GM21737 (cell line): ENCODE results near the gene F7.

Experiments
- ATAC-seq: cut with Tn5 transposase; IDR thresholded peaks from one replicate; pipeline ENCODE4 v1.9.1; 2021; ENCODE audit warnings: mild to moderate bottlenecking, moderate library complexity; ENCODE audit not compliant: unreplicated experiment

F7 gene

DNA sequence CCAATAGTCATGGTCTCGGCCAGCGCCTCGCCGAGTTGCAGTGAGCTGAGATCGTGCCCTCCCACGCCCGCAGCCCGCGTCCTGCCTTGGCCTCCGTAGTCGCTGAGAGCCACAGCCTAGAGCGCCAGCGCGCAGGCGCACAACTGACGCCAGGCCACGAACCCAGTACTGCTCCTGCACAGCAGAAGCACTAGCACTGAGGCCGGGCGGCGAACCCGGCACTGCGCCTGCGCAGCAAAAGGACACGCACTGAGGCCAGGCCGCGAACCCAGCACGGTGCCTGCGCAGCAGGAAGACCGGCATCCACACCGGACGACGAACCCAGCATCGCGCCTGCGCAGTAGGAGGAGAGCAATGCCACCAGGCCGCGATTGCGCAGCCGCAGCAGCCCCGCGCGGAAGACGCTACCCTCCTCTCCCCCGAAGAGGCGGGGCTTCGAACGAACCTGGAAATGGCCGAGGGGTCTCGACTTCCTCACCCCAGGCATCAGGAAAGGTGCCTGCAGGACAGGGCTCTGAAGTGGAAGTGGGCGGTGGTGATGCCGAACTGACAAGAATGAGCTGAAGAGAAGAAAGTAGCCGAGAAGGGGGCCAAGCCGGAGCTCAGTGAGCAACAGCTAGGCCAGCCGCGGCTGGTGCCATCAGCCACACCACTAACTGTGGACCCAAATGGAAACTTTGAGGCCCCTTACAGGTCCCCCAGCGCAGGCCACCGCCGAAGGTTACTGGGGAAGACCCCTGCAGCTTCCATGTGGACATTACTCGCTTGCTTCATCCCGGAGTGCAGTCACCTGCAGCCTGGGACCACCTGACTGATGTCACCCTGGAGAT lies 24.5 kb downstream of the F7 start:
- no peak for ATAC-seq

DNA sequence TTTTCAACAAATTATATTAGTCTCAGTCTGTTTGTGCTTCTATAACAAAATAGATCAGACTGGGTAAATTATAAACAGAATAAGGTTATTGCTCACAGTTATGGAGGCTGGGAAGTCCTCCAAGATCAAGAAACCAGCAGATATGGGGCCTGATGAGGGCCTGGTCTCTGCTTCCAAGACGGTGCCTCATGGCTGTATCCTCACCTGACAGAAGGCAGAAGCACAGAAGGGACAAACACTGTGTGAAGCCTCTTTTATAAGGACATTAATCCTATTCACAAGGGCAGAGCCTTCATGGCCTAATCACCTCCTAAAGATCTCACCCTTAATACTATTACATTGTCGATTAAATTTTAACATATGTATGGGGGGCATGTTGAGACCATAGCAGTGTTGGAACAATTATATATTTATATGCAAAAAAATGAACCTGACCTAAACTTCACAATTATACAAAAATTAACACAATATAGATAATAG lies 29.7 kb downstream of the F7 start:
- ATAC-seq, result no peak

DNA sequence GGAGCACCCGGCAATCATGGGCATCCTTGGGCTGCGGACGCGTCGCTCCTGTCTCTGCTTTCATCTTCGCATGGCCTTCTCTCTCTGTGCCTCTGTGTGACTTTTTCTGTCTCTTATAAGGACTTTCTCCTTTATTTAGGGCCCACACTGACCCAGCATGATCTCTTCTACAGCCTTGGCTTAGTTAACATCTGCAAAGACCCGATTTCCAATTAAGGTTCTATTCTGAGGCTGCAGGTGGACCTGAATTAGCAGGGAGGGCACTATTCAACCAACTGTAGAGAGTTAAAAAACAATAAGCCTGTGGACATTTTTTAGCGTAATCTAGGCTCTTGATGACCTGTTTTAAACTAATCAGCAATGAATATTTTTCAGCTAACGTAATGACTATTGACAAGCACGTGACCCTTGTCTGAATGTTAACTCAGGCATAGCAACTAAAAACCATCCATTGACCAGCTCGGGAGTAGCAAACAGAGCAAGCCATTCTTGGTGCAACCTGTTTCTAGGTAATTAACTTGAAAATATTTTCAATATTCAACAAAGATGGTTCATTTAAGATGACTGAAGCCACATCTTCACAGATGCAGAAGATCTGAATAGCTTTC lies 32.2 kb downstream of the F7 start:
- ATAC-seq, result no peak

DNA sequence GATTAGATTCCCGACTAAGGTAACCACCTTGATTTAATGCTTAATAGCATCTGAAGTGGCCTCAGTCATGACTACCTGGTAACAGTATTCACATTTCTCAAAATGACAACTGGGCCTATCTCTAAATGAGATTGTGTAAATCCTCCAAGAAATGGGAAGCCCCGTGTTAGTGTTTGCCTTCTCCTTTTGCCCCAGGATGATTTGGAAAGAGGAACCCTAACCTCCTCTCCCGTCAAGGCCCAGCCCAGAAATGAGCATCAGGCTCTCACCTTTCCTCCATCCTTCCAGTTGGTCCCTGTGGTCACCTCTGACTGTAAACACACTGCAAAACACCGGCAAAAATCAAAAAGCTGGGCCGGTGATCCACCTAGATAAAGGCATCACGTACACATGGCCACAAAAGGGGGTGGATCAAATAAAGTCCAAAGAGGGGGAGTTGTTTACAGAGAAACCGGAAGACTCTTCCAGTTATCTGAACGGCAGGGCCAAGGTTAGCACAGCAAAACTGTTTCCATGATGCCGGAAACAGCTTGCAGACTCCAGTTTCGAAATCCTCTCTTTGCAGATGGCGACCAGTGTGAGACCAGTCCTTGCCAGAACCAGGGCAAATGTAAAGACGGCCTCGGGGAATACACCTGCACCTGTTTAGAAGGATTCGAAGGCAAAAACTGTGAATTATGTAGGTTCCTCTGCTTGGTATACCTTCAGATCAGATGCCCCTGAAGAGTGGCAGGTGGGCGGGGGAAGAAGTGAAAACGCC lies 33.4 kb downstream of the F7 start:
- no peak for ATAC-seq

DNA sequence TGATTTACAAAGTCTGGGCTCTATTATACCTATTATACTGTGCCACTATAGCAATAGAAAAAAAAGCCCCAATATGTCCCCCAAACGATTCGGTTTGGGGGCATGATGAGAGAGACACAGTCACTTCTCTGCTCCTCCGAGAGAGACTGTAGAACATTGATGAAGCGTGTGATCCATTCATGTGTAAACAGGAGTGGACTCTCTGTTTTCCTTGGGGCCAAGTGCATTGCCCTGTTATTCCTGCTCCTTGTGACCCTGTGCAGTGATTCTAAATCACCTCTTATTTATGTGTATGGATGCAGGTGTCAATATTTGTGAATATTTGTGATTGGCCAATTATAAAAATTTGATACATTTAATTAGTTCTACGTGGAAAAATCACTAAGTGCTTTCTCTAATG lies 34.0 kb downstream of the F7 start:
- no peak for ATAC-seq

DNA sequence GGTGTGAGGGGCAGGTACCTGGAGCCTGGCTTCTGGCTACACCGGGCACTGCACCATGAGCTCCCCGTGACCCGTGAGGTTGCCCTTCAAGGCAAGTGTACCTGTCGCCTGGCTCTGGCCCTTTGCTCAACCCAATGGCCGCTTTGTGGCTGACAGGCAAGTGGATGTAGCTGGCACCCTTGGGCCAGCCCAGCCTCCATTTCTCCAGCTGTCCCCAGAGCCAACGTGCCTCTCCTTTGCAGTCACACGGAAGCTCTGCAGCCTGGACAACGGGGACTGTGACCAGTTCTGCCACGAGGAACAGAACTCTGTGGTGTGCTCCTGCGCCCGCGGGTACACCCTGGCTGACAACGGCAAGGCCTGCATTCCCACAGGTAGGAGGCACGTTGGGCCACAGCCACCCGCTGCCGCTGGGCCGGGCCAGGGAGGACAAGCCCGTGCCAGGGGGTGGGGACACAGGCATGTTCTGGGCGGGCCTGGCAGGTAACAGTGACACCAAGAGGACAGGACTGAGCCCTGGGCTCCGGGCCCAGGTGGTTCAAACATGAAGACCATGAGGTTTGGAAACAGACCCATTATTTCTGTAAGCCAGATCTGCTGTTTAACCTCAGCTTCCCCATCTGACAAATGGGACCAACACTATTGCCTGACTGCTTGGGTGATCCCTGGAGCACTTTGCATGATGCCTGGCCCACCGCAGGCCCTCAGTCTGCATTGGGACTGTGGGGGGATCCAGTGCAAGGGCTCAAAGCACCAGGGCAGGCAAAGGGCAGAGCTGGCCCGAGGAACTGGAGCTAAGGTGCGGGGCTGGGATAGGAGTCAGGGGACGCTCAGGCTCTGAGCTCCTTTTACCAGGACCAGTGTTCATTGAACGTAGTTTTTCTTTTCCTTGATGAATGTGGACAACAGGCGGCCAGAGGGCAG lies 35.3 kb downstream of the F7 start:
- no peak for ATAC-seq

DNA sequence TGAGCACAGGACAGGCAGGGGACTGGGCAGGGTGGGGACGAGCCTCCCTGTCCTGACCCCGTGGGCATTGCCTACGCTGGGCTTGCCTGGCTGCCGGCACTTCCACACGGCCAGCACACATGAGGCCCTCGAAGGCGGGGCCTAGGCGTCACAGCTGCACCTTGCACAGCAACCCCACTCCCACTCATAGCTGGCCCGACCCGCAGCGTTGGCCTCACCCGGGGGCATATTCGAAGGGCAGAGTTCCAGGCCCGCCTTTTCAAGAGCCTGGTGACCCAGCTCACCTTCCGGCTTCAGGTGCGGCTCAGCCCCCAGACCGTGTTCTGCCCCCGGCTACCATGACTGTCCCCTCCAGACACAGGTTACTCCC lies 36.0 kb downstream of the F7 start:
- ATAC-seq, result no peak

DNA sequence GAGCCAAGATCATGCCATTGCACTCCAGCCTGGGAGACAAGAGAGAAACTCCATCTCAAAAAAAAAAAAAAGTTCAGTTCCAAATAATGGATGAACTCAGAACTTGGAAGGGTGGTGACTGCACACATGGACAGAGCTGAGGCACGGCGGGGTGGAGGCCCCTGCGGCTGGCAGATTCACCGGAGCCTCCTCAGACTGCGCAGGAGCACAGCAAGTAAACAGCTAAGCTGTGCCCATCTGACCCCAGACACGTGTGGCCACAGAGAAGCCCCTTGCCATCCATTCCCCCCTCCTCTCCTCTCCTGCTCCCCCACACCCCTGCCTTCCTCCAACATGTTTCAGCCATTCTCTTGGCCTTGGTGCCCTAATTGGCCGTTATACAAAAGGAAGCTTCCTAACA lies 37.3 kb downstream of the F7 start:
- no peak for ATAC-seq

DNA sequence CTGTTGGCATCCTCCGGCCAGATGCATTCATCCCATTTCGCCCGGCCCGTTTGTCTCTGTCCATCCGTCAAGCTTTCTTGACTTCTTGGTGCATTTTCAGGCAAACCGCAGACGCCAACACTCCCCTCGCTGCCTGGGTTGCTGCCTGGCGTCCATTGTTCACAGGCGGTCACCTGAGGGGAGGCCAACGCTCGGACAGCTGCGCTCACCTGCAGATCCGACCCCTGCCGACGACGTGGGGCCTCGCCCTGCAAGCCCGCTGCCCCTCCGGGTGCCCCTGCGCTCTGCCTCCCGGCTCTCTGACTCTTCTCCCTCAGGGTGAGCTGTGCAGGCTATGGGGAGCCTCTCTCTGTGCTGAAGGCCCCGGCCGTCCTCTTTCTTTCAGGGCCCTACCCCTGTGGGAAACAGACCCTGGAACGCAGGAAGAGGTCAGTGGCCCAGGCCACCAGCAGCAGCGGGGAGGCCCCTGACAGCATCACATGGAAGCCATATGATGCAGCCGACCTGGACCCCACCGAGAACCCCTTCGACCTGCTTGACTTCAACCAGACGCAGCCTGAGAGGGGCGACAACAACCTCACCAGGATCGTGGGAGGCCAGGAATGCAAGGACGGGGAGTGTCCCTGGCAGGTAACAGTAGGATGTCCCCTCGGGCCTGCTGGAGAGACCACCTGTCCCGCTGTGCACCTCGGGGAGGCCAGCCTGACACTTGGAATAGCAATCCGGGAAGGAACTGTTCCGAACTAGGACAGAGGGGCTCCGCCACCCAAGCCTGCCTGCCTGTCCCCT lies 38.1 kb downstream of the F7 start:
- no peak for ATAC-seq

DNA sequence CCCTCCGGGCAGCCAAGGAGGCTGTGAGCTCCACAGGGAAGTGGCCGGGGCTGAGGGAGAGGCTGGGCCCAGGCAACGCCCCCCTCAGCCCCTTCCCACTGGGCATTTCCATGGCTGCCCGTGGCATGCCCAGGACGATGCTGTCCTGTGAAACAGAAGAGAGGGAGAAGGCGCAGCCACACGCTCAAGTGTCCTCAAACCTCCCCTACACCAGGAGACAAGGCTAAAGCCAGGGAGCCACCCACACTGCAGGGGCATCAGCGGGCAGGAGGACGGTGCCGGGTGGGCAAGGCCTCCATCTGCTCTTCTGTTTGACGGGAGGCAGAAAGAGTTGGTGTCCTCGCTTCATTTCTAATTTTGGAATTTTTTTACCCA lies 38.7 kb downstream of the F7 start:
- no peak for ATAC-seq

DNA sequence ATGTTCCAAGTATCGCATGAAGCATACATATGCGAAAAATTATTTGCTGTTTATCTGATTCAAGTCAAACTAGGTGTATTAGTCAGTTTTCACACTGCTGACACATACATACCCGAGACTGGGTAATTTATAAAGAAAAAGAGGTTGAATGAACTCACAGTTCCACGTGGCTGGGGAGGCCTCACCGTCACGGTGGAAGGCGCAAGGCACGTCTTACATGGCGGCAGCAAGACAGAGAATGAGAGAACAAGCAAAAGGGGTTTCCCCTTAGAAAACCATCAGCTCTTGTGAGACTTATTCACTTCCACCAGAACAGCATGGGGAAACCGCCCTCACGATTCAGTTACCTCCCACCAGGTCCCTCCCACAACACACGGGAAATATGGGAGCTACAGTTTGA lies 39.9 kb downstream of the F7 start:
- no peak for ATAC-seq

DNA sequence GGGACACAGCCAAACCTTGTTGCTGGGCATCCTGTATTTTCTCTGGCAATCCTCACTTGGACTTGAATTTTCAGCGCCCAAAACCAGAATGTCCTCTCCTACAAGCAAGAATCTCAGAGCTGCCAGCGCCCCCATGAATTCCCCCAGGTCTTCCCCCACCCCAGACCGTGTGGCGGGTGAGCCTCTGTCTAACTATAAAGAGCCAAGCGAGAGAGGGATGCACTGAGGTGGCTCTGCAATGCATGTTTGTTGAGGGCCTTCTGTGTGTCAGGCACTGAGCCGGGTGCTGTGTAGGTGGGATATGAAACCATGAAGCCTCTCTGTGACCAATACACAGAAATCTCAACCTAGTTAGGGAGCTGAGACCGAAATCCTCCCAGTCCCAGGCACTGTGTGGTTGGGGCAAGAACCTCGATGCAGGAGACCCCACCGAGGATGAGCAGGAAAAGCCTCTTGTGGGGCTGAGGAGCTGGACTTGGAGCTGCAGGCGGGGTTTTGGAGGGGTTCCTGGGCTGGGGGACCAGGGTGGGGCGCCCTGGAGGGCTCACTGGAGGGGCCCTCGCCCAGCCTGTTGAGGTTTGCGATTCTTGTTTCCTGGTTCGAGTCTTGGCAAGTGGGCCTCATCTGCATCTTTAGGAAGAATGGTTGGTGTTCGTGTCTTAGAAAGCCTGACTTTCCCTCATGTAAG lies 40.5 kb downstream of the F7 start:
- ATAC-seq, result no peak

DNA sequence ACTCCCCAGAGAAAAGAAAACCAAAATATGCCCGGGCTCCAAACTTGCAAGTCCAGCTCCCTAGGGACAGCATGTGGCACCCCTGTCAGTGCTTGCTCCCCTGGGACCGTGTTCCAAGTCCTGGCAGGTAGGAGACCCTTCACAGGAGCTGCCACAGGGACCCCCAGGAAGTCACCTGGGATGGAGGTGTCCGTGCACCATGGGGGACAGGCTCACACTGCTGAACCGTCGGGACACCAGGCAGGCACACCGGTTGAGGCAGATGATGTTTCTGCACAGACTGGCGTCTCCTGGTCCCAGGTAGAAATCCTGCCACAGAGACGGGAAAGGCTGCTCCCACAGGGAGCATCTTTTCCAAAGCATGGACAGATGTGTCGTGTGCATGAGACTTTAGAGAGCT lies 41.2 kb downstream of the F7 start:
- no peak for ATAC-seq

DNA sequence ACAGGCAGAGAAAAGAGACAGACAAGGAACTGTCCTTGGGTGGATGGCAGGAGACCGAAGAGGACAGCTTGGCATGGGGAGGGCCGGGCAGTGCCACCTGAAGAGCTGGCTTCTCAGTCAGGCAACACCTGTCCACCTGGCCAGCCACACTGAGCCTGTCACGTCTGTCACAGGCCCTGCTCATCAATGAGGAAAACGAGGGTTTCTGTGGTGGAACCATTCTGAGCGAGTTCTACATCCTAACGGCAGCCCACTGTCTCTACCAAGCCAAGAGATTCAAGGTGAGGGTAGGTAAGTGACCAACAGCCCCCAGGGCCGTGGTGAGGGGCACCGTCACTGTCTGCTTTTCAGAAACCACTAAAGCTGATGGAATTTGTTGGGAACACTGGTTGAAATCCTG lies 41.6 kb downstream of the F7 start:
- no peak for ATAC-seq

DNA sequence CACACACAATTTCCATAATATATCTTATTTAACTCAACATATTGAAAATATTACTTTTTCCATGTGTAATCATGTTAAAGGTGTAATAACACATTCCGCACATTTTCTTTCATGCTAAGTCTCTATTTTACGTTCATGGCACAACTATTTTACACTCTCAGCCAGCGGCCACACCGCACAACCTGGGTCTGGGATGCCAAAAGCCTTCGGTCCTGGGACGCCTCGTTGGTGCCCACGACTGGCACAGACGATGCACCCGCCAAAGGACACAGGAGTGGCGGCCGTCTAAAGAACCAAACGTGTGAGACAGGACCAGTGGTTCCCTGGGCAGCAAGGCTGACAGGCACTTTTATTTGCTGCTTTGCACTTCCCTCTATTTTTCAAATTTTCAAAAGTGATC lies 42.8 kb downstream of the F7 start:
- ATAC-seq, result no peak

DNA sequence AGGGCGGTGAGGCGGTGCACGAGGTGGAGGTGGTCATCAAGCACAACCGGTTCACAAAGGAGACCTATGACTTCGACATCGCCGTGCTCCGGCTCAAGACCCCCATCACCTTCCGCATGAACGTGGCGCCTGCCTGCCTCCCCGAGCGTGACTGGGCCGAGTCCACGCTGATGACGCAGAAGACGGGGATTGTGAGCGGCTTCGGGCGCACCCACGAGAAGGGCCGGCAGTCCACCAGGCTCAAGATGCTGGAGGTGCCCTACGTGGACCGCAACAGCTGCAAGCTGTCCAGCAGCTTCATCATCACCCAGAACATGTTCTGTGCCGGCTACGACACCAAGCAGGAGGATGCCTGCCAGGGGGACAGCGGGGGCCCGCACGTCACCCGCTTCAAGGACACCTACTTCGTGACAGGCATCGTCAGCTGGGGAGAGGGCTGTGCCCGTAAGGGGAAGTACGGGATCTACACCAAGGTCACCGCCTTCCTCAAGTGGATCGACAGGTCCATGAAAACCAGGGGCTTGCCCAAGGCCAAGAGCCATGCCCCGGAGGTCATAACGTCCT lies 43.4 kb downstream of the F7 start:
- no peak for ATAC-seq

DNA sequence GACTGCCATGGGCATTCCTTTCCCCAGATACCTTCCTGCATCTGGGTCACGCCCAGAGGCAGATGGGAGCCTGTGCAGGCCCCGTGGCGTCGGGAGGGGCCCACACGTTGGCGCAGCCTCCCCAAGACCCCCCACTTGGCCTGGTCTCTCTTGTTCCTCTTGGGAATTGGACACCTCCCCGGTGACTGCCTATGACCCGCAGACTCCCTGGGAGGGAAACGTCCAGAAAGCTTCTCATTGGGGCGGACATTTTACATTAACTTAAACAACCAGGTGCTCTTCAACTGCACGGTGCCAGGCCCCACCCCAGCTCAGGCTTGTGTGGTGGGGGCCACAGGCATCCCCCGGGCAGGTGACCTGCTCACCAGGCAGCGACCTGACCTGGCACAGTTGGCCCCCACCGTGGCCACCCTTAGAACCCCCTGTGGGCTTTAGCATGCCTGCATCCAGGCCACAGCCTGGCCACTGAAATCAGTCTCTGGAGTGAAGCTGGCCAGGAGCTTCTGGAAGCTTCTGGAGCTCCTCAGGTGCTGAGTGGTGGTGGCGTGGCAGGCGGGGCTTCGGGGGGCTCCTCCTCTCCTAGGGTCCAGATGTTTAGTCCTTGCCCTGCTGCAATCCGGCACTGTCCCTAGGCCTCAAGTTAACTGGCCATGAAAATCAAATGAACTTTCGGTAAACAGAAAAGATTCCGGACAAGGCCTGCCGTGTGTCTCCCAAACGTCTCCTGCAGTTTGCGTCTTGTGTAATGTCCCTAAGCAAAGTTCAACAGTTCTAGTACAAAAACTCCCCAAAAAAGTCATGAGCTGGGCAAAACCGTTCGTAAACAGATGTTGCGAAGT lies 44.3 kb downstream of the F7 start:
- ATAC-seq, result no peak
